Kidney (tissue), 14 donors: Measurements from ENCODE around the gene KDM6A. TPM values are rescaled to one million over a fixed set of nuclear protein-coding genes. Genes with fewer than 3 reads are reported as not detected.

ENCODE experiments used
- DNase-seq, 5 donors: peaks; one replicate each; pipeline ENCODE4 v3.0.0-alpha.2; 2013 to 2020
- FAIRE-seq: peaks from 2 replicates; lab custom pipeline; 2012; peaks lifted over from hg19 to GRCh38; lab: Jason Lieb, UNC
- H3K27ac ChIP-seq, 2 donors: one replicate each; pipeline ENCODE4 v1.7.0; 2013; ENCODE audit warnings: low read depth in 2 of 2, low read length in 2 of 2, inconsistent platforms in 1 of 2
- H3K27me3 ChIP-seq: one replicate; pipeline ENCODE4 v1.7.1; 2013; ENCODE audit warnings: low read length, inconsistent platforms; ENCODE audit not compliant: control insufficient read depth, insufficient read depth
- H3K36me3 ChIP-seq, 3 donors: one replicate each; pipeline versions ENCODE4 v1.7.0 to v1.7.1; 2013; ENCODE audit warnings: low read length in 3 of 3, control low read depth in 1 of 3, inconsistent platforms in 1 of 3; ENCODE audit not compliant: insufficient read depth in 3 of 3, control insufficient read depth in 2 of 3
- H3K4me1 ChIP-seq, 3 donors: one replicate each; pipeline versions ENCODE4 v1.7.0 to v1.7.1; 2013; ENCODE audit warnings: low read length in 3 of 3, inconsistent platforms in 1 of 3, low read depth in 1 of 3; ENCODE audit not compliant: control insufficient read depth in 2 of 3, insufficient read depth in 2 of 3
- H3K4me3 ChIP-seq, 3 donors: one replicate each; pipeline versions ENCODE4 v1.7.0 to v1.8.1; 2013; ENCODE audit warnings: low read length in 3 of 3, control low read depth in 1 of 3, inconsistent platforms in 1 of 3
- H3K9ac ChIP-seq, 3 donors: one replicate each; pipeline versions ENCODE4 v1.7.0 to v1.7.1; 2013; ENCODE audit warnings: low read length in 3 of 3, control low read depth in 1 of 3, inconsistent platforms in 1 of 3
- H3K9me3 ChIP-seq, 3 donors: one replicate each; pipeline versions ENCODE4 v1.7.0 to v1.7.1; 2013; ENCODE audit warnings: low read length in 3 of 3, control low read depth in 1 of 3, inconsistent platforms in 1 of 3; ENCODE audit not compliant: control insufficient read depth in 2 of 3, insufficient read depth in 1 of 3
- intact Hi-C: fragments of 100-400 bp; cut with DNase I; formaldehyde crosslinking; loops from one replicate; pipeline ENCODE4 v1.11.1; 2022
- polyA plus RNA-seq: library from polyadenylated mRNA; stranded (reverse); fragments of 350-450 nt; fragmentation: Illumina TruSeq; extraction: RNeasy Lipid Tissue Mini Kit (QIAGEN cat#74804); gene quantifications from one replicate; pipeline ENCODE4 v1.2.3, GENCODE V29; 2014; ENCODE audit warnings: low read depth, low replicate concordance; ENCODE audit not compliant: insufficient read depth
- total RNA-seq: library from RNA; stranded (reverse); fragmentation: NEBNext Ultra II Directional; extraction: Animal tissue kit (Norgen Biotek cat#: 25700); gene quantifications from one replicate; pipeline ENCODE4 v1.2.1, GENCODE V29; 2021
- TF ChIP-seq, protein P1 (sequence below): IDR thresholded peaks from 3 replicates; pipeline ENCODE4 v1.5.1; 2012; ENCODE audit warnings: mild to moderate bottlenecking, moderate library complexity, borderline replicate concordance; ENCODE audit not compliant: insufficient read depth; ENCODE audit errors: extremely low read depth
- donor health status: control.
- donor health status: control.
- donor health status: control.
- donor health status: control.
- donor health status: control.
- donor health status: DM: yes; HTN: yes; CAD: no.
- donor health status: Normal renal cell carcinoma (clear cell type).

KDM6A gene
- total and polyA plus RNA-seq, 2 donors from 2014 or later: 7.7 to 40.8 TPM

GRCh38 chrX:44903830-44904530 lies 31.0 kb downstream of the KDM6A start:
- H3K27me3 ChIP-seq: no peaks in the 10 kb centered on the region
- no peaks in the 10 kb centered on the region for H3K9me3 ChIP-seq
- FAIRE-seq (no peak), DNase-seq (no peak)
- no peak overlapping the region for H3K27ac ChIP-seq
- intact Hi-C loops: no loop called here
- no peaks in the 10 kb centered on the region for H3K36me3 ChIP-seq
- TF ChIP-seq, protein P1, sequence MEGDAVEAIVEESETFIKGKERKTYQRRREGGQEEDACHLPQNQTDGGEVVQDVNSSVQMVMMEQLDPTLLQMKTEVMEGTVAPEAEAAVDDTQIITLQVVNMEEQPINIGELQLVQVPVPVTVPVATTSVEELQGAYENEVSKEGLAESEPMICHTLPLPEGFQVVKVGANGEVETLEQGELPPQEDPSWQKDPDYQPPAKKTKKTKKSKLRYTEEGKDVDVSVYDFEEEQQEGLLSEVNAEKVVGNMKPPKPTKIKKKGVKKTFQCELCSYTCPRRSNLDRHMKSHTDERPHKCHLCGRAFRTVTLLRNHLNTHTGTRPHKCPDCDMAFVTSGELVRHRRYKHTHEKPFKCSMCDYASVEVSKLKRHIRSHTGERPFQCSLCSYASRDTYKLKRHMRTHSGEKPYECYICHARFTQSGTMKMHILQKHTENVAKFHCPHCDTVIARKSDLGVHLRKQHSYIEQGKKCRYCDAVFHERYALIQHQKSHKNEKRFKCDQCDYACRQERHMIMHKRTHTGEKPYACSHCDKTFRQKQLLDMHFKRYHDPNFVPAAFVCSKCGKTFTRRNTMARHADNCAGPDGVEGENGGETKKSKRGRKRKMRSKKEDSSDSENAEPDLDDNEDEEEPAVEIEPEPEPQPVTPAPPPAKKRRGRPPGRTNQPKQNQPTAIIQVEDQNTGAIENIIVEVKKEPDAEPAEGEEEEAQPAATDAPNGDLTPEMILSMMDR: no peak
- no peak overlapping the region for H3K4me3 ChIP-seq
- H3K4me1 ChIP-seq: peaks cover 0 to 7% (median 0%) of the 10 kb centered on the region in 3 donors
- no peak overlapping the region for H3K9ac ChIP-seq

- Histone ChIP-seq H3K36me3 (no peaks in the 10 kb centered on the region), H3K4me1 (peaks cover 0 to 7% (median 0%) of the 10 kb centered on the region in 3 donors), H3K27me3 (no peaks in the 10 kb centered on the region), H3K9me3 (no peaks in the 10 kb centered on the region), H3K9ac (no peak overlapping the region), H3K4me3 (no peak overlapping the region), H3K27ac (no peak overlapping the region)
- FAIRE-seq: no peak
- intact Hi-C loops: no loop called here
- no peak for DNase-seq
- TF ChIP-seq, protein P1: no peak
Measured at GRCh38 chrX:44904542-44905115, 31.6 kb downstream of the KDM6A start.

DNA sequence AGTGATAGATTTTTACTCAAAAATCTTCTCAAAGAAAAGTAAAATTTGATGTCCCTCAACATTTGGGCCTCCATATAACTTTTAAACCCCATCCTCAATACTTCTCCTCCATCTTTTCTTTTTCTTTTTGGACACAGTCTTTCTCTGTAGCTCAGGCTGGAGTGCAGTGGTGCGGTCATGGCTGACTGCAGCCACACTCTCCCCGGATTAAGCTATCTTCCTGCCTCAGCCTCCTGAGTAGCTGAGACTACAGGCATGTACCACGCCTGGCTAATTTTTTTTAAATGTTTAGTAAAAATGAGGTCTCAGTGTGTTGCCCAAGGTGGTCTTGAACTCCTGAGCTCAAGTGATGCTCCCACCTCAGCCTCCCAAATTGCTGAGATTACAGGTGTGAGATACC lies 33.1 kb downstream of the KDM6A start:
- Histone ChIP-seq H3K27ac (no peak overlapping the region), H3K36me3 (no peaks in the 10 kb centered on the region), H3K9me3 (no peaks in the 10 kb centered on the region), H3K27me3 (no peaks in the 10 kb centered on the region), H3K4me1 (peaks cover 0 to 7% (median 0%) of the 10 kb centered on the region in 3 donors), H3K9ac (no peak overlapping the region), H3K4me3 (no peak overlapping the region)
- FAIRE-seq (no peak), DNase-seq (peak in 1 of 5 donors; percentile 9)
- intact Hi-C loops: no loop called here
- TF ChIP-seq, protein P1: no peak
